Choroid plexus epithelial cell (primary cell): ENCODE results near the gene VCL.

Source experiments
- DNase-seq: peaks from one replicate; pipeline ENCODE4 v3.0.0-alpha.2; 2010; ENCODE audit warnings: low read depth
- H3K4me3 ChIP-seq: 2 replicates; pipeline ENCODE4 v1.5.1; 2011; ENCODE audit warnings: low read depth, mild to moderate bottlenecking, control low read depth, low read length, moderate library complexity
- CTCF ChIP-seq: conservative IDR thresholded peaks from 2 replicates; pipeline ENCODE4 v1.5.1; 2011; ENCODE audit warnings: low read depth, mild to moderate bottlenecking, control low read depth, inconsistent platforms, low read length, moderate library complexity

Gene VCL

GRCh38 chr10:74076961-74077360 lies 79.0 kb downstream of the VCL start:
- no peak for DNase-seq
- no peak overlapping the region for H3K4me3 ChIP-seq
- no peak for TF ChIP-seq CTCF

- TF ChIP-seq CTCF = no peak
- no peak for DNase-seq
- no peak overlapping the region for H3K4me3 ChIP-seq
Measured at GRCh38 chr10:74077416-74077815, 79.5 kb downstream of the VCL start.

- H3K4me3 ChIP-seq = no peak overlapping the region
- no peak for TF ChIP-seq CTCF
- peak; percentile 48 for DNase-seq
Measured at GRCh38 chr10:74078037-74078436, 80.1 kb downstream of the VCL start.

GRCh38 chr10:74079028-74079935 lies 81.4 kb downstream of the VCL start:
- peak; percentile 62 for DNase-seq
- no peak overlapping the region for H3K4me3 ChIP-seq
- no peak for TF ChIP-seq CTCF

GRCh38 chr10:74079936-74080590 lies 82.1 kb downstream of the VCL start:
- TF ChIP-seq CTCF = no peak
- H3K4me3 ChIP-seq = no peak overlapping the region
- DNase-seq = peak; percentile 62

- TF ChIP-seq CTCF = peak; percentile 89
- peak; percentile 79 for DNase-seq
- no peak overlapping the region for H3K4me3 ChIP-seq
Measured at GRCh38 chr10:74081192-74081803, 83.4 kb downstream of the VCL start.
